ENCODE data around the gene GTPBP2.

Gene GTPBP2

GRCh38 chr6:43575772-43576551, 53.1 kb downstream of the GTPBP2 start, which contains the start of the genes POLH and XPO5:
TSS of gene POLH (plus strand) at chr6:43576185. CDS start at chr6:43582320, 6,135 bp downstream.
TSS of gene XPO5 (minus strand) at chr6:43576038. CDS start at chr6:43575864, 174 bp downstream.
- FAIRE-seq, result no peak

GRCh38 chr6:43575105-43575771, 53.8 kb downstream of the GTPBP2 start:
- no peak for FAIRE-seq

GRCh38 chr6:43572015-43572414, 57.0 kb downstream of the GTPBP2 start:
- no peak for FAIRE-seq

- no peak for FAIRE-seq
Measured at GRCh38 chr6:43570876-43571441, 58.1 kb downstream of the GTPBP2 start.

All from endometrium (tissue), 2 donors.